ENCODE data around the gene HERC5.

DNA sequence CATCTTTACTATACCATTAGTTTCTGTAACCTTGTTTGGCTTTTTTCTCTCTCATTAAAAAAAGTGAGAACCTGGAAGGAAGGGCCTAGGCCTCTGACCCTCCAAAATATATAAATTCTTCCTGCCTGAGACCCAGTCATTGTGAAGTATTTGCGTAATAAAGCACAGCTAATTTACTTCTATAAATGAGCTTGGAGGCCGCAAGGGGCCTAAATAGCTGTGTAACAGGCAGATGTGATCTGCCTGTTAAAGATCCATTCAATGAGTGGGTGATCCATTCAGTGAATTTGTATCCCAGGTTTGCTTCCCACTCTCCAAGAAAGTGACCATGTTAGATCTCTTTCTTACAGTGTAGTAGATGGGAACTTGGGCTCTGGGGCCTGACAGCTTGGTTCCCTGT, 67.3 kb downstream of the HERC5 start:
- TF ChIP-seq EZH2phosphoT487 (IDR thresholded peaks at IDR 0.05; ENCODE audit: insufficient read depth, low read depth) (no peak), EZH2 (IDR thresholded peaks at IDR 0.05; ENCODE audit: insufficient read depth, poor library complexity, severe bottlenecking) (no peak)
